Dendritic cell treated with granulocyte-macrophage colony-stimulating factor and Interleukin-4, amounts not matched to agents 40 ng/mL and 50 ng/mL, for 4 days (primary cell): Measurements from ENCODE around the gene SAP25.
"Not testable (repeated sequence)": the region's sequence is repeated elsewhere in the genome, so short reads cannot be mapped to it uniquely, and the experiment has no call there.

Experiments
- H3K27ac Mint-ChIP-seq: one replicate; pipeline ENCODE4 v1.8.0; 2022; ENCODE audit warnings: mild to moderate bottlenecking, mixed read lengths
- H3K27me3 Mint-ChIP-seq: one replicate; pipeline ENCODE4 v1.8.0; 2022; ENCODE audit warnings: mild to moderate bottlenecking, mixed read lengths
- H3K36me3 Mint-ChIP-seq: one replicate; pipeline ENCODE4 v1.8.0; 2022; ENCODE audit warnings: low read depth, mixed read lengths
- H3K4me1 Mint-ChIP-seq: one replicate; pipeline ENCODE4 v1.8.0; 2022; ENCODE audit warnings: low read depth, mixed read lengths
- H3K4me3 Mint-ChIP-seq: one replicate; pipeline ENCODE4 v1.8.0; 2022; ENCODE audit warnings: mild to moderate bottlenecking, moderate library complexity, mixed read lengths
- H3K9me3 Mint-ChIP-seq: one replicate; pipeline ENCODE4 v1.8.0; 2022; ENCODE audit warnings: mixed read lengths
- intact Hi-C: fragments of 100-400 bp; cut with micrococcal nuclease; formaldehyde crosslinking; loops from one replicate; pipeline ENCODE4 v1.15.0; 2022

SAP25 gene

GRCh38 chr7:100536695-100537094, 37.0 kb downstream of the SAP25 start:
- H3K27me3 Mint-ChIP-seq, H3K36me3 Mint-ChIP-seq, H3K4me3 Mint-ChIP-seq, H3K9me3 Mint-ChIP-seq, intact Hi-C loops, H3K27ac Mint-ChIP-seq: not testable (repeated sequence)
- H3K4me1 Mint-ChIP-seq = peaks cover 31% of the 10 kb centered on the region

GRCh38 chr7:100535982-100536381, 37.7 kb downstream of the SAP25 start:
- Mint-ChIP-seq H3K27ac (peak overlapping the region; percentile 27), H3K4me1 (peaks cover 24% of the 10 kb centered on the region)
- H3K27me3 Mint-ChIP-seq, intact Hi-C loops, H3K9me3 Mint-ChIP-seq, H3K4me3 Mint-ChIP-seq, H3K36me3 Mint-ChIP-seq: not testable (repeated sequence)

GRCh38 chr7:100532165-100533022, 41.3 kb downstream of the SAP25 start:
- intact Hi-C loops = no loop called here
- no peaks in the 10 kb centered on the region for H3K36me3 Mint-ChIP-seq
- H3K4me1 Mint-ChIP-seq = no peaks in the 10 kb centered on the region
- H3K27ac Mint-ChIP-seq = no peak overlapping the region
- H3K9me3 Mint-ChIP-seq = no peaks in the 10 kb centered on the region
- H3K4me3 Mint-ChIP-seq = no peak overlapping the region
- peaks cover 8% of the 10 kb centered on the region for H3K27me3 Mint-ChIP-seq

- H3K27ac Mint-ChIP-seq, H3K27me3 Mint-ChIP-seq, H3K36me3 Mint-ChIP-seq, intact Hi-C loops, H3K9me3 Mint-ChIP-seq, H3K4me1 Mint-ChIP-seq, H3K4me3 Mint-ChIP-seq: not testable (repeated sequence)
Measured at GRCh38 chr7:100528108-100528866, 45.4 kb downstream of the SAP25 start.

GRCh38 chr7:100523192-100523591, 50.5 kb downstream of the SAP25 start:
- H3K27ac Mint-ChIP-seq, intact Hi-C loops: not testable (repeated sequence)

More at GRCh38 chr7:100523192-100523591, 50.5 kb downstream of the SAP25 start:
- H3K27me3 Mint-ChIP-seq, H3K4me3 Mint-ChIP-seq, H3K36me3 Mint-ChIP-seq, H3K9me3 Mint-ChIP-seq: not testable (repeated sequence)
- peaks cover 22% of the 10 kb centered on the region for H3K4me1 Mint-ChIP-seq
